Activated CD8-positive, alpha-beta T cell treated with anti-CD3 and anti-CD28 coated beads for 36 hours (primary cell): Measurements from ENCODE around the gene PLD6. TPM values are rescaled to one million over a fixed set of nuclear protein-coding genes. Genes with fewer than 3 reads are reported as not detected.

Experiments
- ATAC-seq: fragments of 200-7000 bp; cut with Tn5 transposase; one replicate; pipeline ENCODE4 v1.10.0; 2021; ENCODE audit warnings: mild to moderate bottlenecking, moderate library complexity
- CTCF ChIA-PET: fragments of 350-600 bp; sonication (Branson Sonifier 250); formaldehyde crosslinking; loops from one replicate; lab custom pipeline; 2021; ENCODE audit warnings: antibody characterized with exemption; lab: Charles Lee
- POLR2A ChIA-PET: fragments of 350-600 bp; sonication (Branson Sonifier 250); formaldehyde crosslinking; loops from one replicate; lab custom pipeline; 2021; ENCODE audit warnings: antibody characterized with exemption; lab: Charles Lee
- DNase-seq: peaks from one replicate; pipeline ENCODE4 v3.0.0-alpha.2; 2020
- H3K27ac Mint-ChIP-seq: one replicate; pipeline ENCODE4 v1.8.0; 2021; ENCODE audit warnings: mild to moderate bottlenecking, mixed read lengths
- H3K27me3 Mint-ChIP-seq: one replicate; pipeline ENCODE4 v1.8.0; 2021; ENCODE audit warnings: mixed read lengths
- H3K36me3 Mint-ChIP-seq: one replicate; pipeline ENCODE4 v1.8.0; 2021; ENCODE audit warnings: low read depth, mixed read lengths
- H3K4me1 Mint-ChIP-seq: one replicate; pipeline ENCODE4 v1.8.0; 2021; ENCODE audit warnings: low read depth, mixed read lengths
- H3K4me3 Mint-ChIP-seq: one replicate; pipeline ENCODE4 v1.8.0; 2021; ENCODE audit warnings: mild to moderate bottlenecking, moderate library complexity, mixed read lengths
- H3K9me3 Mint-ChIP-seq: one replicate; pipeline ENCODE4 v1.8.0; 2021; ENCODE audit warnings: mixed read lengths
- CTCF ChIP-seq: fragments of 200-600 bp; IDR thresholded peaks from one replicate; pipeline ENCODE4 v1.8.0; 2022; ENCODE audit warnings: antibody characterized with exemption, mild to moderate bottlenecking
- intact Hi-C: fragments of 100-400 bp; cut with micrococcal nuclease; formaldehyde crosslinking; loops from one replicate; pipeline ENCODE4 v1.10.0; 2022
- total RNA-seq, 2 experiments: library from RNA; stranded (reverse); gene quantifications; one replicate each; pipeline ENCODE4 v1.2.3, GENCODE V29; 2021

The PLD6 gene
- total RNA-seq, 2 experiments from 2014 or later = 6.1 to 6.2 TPM

GRCh38 chr17:17151541-17151940 is 54.6 kb downstream of the PLD6 start:
- CTCF ChIA-PET = no interaction called here
- Mint-ChIP-seq H3K9me3 (no peaks in the 10 kb centered on the region), H3K4me3 (no peak overlapping the region), H3K27me3 (no peaks in the 10 kb centered on the region), H3K27ac (peak overlapping the region; percentile 44), H3K4me1 (peaks cover 25% of the 10 kb centered on the region), H3K36me3 (peaks cover 20% of the 10 kb centered on the region)
- intact Hi-C loops = no loop called here
- POLR2A ChIA-PET = interaction anchor here (1.1 kb wide), 1 partner anchor 85 kb away, joined by 3 read pairs; no protein-coding TSS in a partner anchor
- DNase-seq (no peak), ATAC-seq (peak; percentile 21)
- TF ChIP-seq CTCF = no peak

GRCh38 chr17:17151055-17151454 is 55.1 kb downstream of the PLD6 start:
- ATAC-seq = no peak
- intact Hi-C loops = no loop called here

More at GRCh38 chr17:17151055-17151454, 55.1 kb downstream of the PLD6 start:
- H3K9me3 Mint-ChIP-seq = no peaks in the 10 kb centered on the region
- H3K27ac Mint-ChIP-seq = no peak overlapping the region
- H3K4me3 Mint-ChIP-seq = no peak overlapping the region
- peaks cover 25% of the 10 kb centered on the region for H3K4me1 Mint-ChIP-seq
- ChIA-PET POLR2A (no interaction called here), CTCF (no interaction called here)
- peak; percentile 24 for DNase-seq
- no peak for TF ChIP-seq CTCF
- no peaks in the 10 kb centered on the region for H3K27me3 Mint-ChIP-seq
- peaks cover 20% of the 10 kb centered on the region for H3K36me3 Mint-ChIP-seq

Other genes starting within 250 kb of the PLD6 start
- not detected for gene TNFRSF13B, start 234.2 kb downstream of the PLD6 start, total RNA-seq
- gene MPRIP, start 163.9 kb downstream of the PLD6 start, total RNA-seq = 100 to 1,000 TPM; 132 to 135 TPM
- 10 to 100 TPM; 15.4 to 17.2 TPM for gene FLCN, start 30.8 kb upstream of the PLD6 start, total RNA-seq
- gene COPS3, start 74.9 kb upstream of the PLD6 start, total RNA-seq = 10 to 100 TPM; 91.1 to 99.8 TPM
- gene NT5M, start 97.0 kb upstream of the PLD6 start, total RNA-seq = 1 to 10 TPM; 8.3 to 9.4 TPM